OCI-LY3 (cell line): ENCODE results near the gene CLSTN2.

Experiments
- EZH2phosphoT487 ChIP-seq: fragments of 200-600 bp; shearing (Covaris generic); IDR thresholded peaks from 2 replicates; pipeline ENCODE4 v1.6.1; 2018; ENCODE audit warnings: antibody characterized with exemption, mixed run types, low read depth
- TF ChIP-seq, protein P1 (sequence below): fragments of 200-600, 300-600 bp; sonication (generic); IDR thresholded peaks from 2 replicates; pipeline ENCODE4 v1.5.1; 2014; ENCODE audit warnings: antibody characterized with exemption, low read length, low read depth

DNA sequence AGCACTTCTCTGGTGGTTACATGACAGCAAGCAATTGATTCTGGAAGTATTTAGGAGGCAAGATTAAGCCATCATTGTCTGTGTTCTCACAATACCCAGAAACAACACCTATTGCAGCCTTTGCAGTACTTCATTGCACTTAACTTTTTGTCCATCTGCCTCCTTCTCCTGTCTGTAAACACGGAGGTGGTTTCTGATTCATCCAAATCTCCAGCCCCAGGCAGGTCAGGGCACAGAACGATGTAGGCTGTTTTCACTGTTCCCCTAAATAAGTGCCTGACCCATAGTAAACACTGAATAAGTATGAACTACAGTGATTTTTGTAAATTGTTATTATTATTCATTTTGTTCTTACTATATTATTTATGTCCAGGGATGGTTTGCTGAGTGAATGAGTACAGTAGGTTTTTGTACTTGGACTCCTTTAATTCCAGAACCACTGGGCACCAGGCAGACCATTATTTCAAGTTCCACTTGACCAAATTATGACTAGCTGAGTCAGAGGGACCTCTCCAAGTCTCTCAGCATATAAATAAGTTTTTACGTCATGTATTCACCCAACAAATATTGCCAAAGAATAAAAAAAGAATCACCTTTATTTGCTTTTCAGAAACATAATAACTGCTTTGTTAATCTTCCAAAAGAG lies 459.6 kb downstream of the CLSTN2 start:
- no peak for TF ChIP-seq EZH2phosphoT487
- TF ChIP-seq, protein P1, sequence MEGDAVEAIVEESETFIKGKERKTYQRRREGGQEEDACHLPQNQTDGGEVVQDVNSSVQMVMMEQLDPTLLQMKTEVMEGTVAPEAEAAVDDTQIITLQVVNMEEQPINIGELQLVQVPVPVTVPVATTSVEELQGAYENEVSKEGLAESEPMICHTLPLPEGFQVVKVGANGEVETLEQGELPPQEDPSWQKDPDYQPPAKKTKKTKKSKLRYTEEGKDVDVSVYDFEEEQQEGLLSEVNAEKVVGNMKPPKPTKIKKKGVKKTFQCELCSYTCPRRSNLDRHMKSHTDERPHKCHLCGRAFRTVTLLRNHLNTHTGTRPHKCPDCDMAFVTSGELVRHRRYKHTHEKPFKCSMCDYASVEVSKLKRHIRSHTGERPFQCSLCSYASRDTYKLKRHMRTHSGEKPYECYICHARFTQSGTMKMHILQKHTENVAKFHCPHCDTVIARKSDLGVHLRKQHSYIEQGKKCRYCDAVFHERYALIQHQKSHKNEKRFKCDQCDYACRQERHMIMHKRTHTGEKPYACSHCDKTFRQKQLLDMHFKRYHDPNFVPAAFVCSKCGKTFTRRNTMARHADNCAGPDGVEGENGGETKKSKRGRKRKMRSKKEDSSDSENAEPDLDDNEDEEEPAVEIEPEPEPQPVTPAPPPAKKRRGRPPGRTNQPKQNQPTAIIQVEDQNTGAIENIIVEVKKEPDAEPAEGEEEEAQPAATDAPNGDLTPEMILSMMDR: no peak
